OCI-LY1 (cell line): ENCODE results near the gene FUCA2.

ENCODE experiments used
- CTCF ChIP-seq: fragments of 200-600 bp; sonication (generic), shearing (Covaris generic); IDR thresholded peaks from 2 replicates; pipeline ENCODE4 v1.5.1; 2017; ENCODE audit warnings: mild to moderate bottlenecking, antibody characterized with exemption, low read length, moderate library complexity, mixed read lengths
- EZH2 ChIP-seq: fragments of 200-600 bp; sonication (generic), shearing (Covaris generic); IDR thresholded peaks from 2 replicates; pipeline ENCODE4 v1.8.0; 2017; ENCODE audit warnings: borderline replicate concordance, mixed run types, mild to moderate bottlenecking, antibody characterized with exemption, low read length, moderate library complexity, mixed read lengths

- no peak for TF ChIP-seq CTCF
- TF ChIP-seq EZH2, result no peak
Observed at GRCh38 chr6:143538374-143538773, 26.9 kb upstream of the FUCA2 start.
